Kidney (tissue), 14 donors: ENCODE results near the gene PLPP3. TPM values are rescaled to one million over a fixed set of nuclear protein-coding genes. Genes with fewer than 3 reads are reported as not detected.

ENCODE experiments used
- DNase-seq, 5 donors: peaks; one replicate each; pipeline ENCODE4 v3.0.0-alpha.2; 2013 to 2020
- FAIRE-seq: peaks from 2 replicates; lab custom pipeline; 2012; peaks lifted over from hg19 to GRCh38; lab: Jason Lieb, UNC
- H3K27ac ChIP-seq, 2 donors: one replicate each; pipeline ENCODE4 v1.7.0; 2013; ENCODE audit warnings: low read depth in 2 of 2, low read length in 2 of 2, inconsistent platforms in 1 of 2
- H3K27me3 ChIP-seq: one replicate; pipeline ENCODE4 v1.7.1; 2013; ENCODE audit warnings: low read length, inconsistent platforms; ENCODE audit not compliant: control insufficient read depth, insufficient read depth
- H3K36me3 ChIP-seq, 3 donors: one replicate each; pipeline versions ENCODE4 v1.7.0 to v1.7.1; 2013; ENCODE audit warnings: low read length in 3 of 3, control low read depth in 1 of 3, inconsistent platforms in 1 of 3; ENCODE audit not compliant: insufficient read depth in 3 of 3, control insufficient read depth in 2 of 3
- H3K4me1 ChIP-seq, 3 donors: one replicate each; pipeline versions ENCODE4 v1.7.0 to v1.7.1; 2013; ENCODE audit warnings: low read length in 3 of 3, inconsistent platforms in 1 of 3, low read depth in 1 of 3; ENCODE audit not compliant: control insufficient read depth in 2 of 3, insufficient read depth in 2 of 3
- H3K4me3 ChIP-seq, 3 donors: one replicate each; pipeline versions ENCODE4 v1.7.0 to v1.8.1; 2013; ENCODE audit warnings: low read length in 3 of 3, control low read depth in 1 of 3, inconsistent platforms in 1 of 3
- H3K9ac ChIP-seq, 3 donors: one replicate each; pipeline versions ENCODE4 v1.7.0 to v1.7.1; 2013; ENCODE audit warnings: low read length in 3 of 3, control low read depth in 1 of 3, inconsistent platforms in 1 of 3
- H3K9me3 ChIP-seq, 3 donors: one replicate each; pipeline versions ENCODE4 v1.7.0 to v1.7.1; 2013; ENCODE audit warnings: low read length in 3 of 3, control low read depth in 1 of 3, inconsistent platforms in 1 of 3; ENCODE audit not compliant: control insufficient read depth in 2 of 3, insufficient read depth in 1 of 3
- intact Hi-C: fragments of 100-400 bp; cut with DNase I; formaldehyde crosslinking; loops from one replicate; pipeline ENCODE4 v1.11.1; 2022
- polyA plus RNA-seq: library from polyadenylated mRNA; stranded (reverse); fragments of 350-450 nt; fragmentation: Illumina TruSeq; extraction: RNeasy Lipid Tissue Mini Kit (QIAGEN cat#74804); gene quantifications from one replicate; pipeline ENCODE4 v1.2.3, GENCODE V29; 2014; ENCODE audit warnings: low read depth, low replicate concordance; ENCODE audit not compliant: insufficient read depth
- total RNA-seq: library from RNA; stranded (reverse); fragmentation: NEBNext Ultra II Directional; extraction: Animal tissue kit (Norgen Biotek cat#: 25700); gene quantifications from one replicate; pipeline ENCODE4 v1.2.1, GENCODE V29; 2021
- TF ChIP-seq, protein P1 (sequence below): IDR thresholded peaks from 3 replicates; pipeline ENCODE4 v1.5.1; 2012; ENCODE audit warnings: mild to moderate bottlenecking, moderate library complexity, borderline replicate concordance; ENCODE audit not compliant: insufficient read depth; ENCODE audit errors: extremely low read depth
- donor health status: control.
- donor health status: control.
- donor health status: control.
- donor health status: control.
- donor health status: control.
- donor health status: DM: yes; HTN: yes; CAD: no.
- donor health status: Normal renal cell carcinoma (clear cell type).

PLPP3 gene
- total and polyA plus RNA-seq, 2 donors from 2014 or later = 100 to 107 TPM

DNA sequence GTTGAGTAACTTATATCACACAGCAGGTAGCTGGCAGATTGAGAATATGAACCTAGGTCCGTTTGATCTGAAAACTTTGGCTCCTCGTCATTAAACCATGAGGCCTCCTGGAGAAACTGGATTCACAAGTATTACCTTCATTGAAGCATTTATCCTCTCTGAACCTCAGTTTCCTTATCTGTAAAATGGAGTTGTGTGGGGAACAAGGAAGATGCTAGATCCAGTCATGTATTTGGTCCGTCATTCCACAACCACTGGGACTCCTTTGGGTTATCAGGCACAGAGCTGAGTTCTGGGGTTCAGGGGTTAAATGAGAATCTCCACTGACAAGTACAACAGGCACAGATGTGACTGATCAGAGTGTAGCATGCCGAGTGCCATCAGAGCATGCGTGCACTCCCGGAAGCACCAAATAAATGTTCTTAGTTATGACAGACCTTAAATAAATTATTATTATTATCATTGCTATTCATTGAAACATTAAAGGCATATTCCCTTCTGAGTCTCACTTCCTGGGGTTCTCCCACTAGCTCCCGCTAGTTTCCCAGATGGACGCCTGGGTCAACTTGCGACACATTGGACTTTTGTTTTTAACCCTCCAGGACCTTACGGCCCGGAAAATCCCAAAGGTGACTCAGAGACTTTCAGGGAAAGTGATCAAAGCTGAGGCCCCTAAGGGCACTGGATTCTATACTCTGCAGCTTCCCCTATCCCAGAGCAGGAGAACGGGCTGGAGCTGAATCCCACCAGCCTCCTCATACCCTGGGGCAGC is 130.6 kb downstream of the PLPP3 start:
- no peak for FAIRE-seq
- DNase-seq = peak in 2 of 5 donors; percentile 70 to 80
- Histone ChIP-seq H3K4me3 (no peak overlapping the region), H3K4me1 (peaks cover 0 to 42% (median 23%) of the 10 kb centered on the region in 3 donors), H3K27me3 (no peaks in the 10 kb centered on the region), H3K36me3 (no peaks in the 10 kb centered on the region), H3K9me3 (no peaks in the 10 kb centered on the region), H3K9ac (no peak overlapping the region), H3K27ac (peak overlapping the region in 1 of 2 donors; percentile 33)
- intact Hi-C loops = no loop called here
- TF ChIP-seq, protein P1, sequence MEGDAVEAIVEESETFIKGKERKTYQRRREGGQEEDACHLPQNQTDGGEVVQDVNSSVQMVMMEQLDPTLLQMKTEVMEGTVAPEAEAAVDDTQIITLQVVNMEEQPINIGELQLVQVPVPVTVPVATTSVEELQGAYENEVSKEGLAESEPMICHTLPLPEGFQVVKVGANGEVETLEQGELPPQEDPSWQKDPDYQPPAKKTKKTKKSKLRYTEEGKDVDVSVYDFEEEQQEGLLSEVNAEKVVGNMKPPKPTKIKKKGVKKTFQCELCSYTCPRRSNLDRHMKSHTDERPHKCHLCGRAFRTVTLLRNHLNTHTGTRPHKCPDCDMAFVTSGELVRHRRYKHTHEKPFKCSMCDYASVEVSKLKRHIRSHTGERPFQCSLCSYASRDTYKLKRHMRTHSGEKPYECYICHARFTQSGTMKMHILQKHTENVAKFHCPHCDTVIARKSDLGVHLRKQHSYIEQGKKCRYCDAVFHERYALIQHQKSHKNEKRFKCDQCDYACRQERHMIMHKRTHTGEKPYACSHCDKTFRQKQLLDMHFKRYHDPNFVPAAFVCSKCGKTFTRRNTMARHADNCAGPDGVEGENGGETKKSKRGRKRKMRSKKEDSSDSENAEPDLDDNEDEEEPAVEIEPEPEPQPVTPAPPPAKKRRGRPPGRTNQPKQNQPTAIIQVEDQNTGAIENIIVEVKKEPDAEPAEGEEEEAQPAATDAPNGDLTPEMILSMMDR = no peak

DNA sequence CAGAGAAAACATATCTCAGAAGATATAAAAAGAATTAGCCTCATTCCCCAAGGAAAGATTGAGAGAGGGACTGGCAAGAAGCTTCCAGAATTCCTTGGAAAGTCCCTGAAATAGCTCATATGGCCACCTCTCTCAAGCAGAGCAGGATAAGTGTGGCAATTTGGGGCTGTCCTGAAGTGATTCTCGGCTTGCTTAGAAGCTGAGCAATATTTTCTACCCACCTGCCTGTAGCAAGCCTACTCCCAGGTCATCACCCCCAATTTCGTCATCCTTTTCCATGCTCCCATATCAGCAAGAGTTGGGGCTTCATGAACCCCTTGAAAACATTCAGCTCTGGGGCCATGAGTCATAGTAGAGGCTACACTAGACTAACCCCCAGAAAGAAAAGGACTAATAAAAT is 131.5 kb downstream of the PLPP3 start:
- Histone ChIP-seq H3K36me3 (no peaks in the 10 kb centered on the region), H3K9ac (no peak overlapping the region), H3K27me3 (no peaks in the 10 kb centered on the region), H3K27ac (peak overlapping the region in 1 of 2 donors; percentile 57), H3K4me1 (peaks cover 0 to 37% (median 20%) of the 10 kb centered on the region in 3 donors), H3K9me3 (no peaks in the 10 kb centered on the region), H3K4me3 (no peak overlapping the region)
- DNase-seq (no peak), FAIRE-seq (no peak)
- TF ChIP-seq, protein P1 = no peak
- intact Hi-C loops = no loop called here

- TF ChIP-seq, protein P1 = no peak
- no peak overlapping the region for H3K9ac ChIP-seq
- no peaks in the 10 kb centered on the region for H3K36me3 ChIP-seq
- DNase-seq (peak in 1 of 5 donors; percentile 54), FAIRE-seq (no peak)
- H3K27ac ChIP-seq = no peak overlapping the region
- no peaks in the 10 kb centered on the region for H3K9me3 ChIP-seq
- no peak overlapping the region for H3K4me3 ChIP-seq
- H3K27me3 ChIP-seq = no peaks in the 10 kb centered on the region
- H3K4me1 ChIP-seq = peaks cover 0 to 28% (median 18%) of the 10 kb centered on the region in 3 donors
- intact Hi-C loops = no loop called here
Observed at GRCh38 chr1:56446531-56447098, 132.7 kb downstream of the PLPP3 start.
